HG02973 (cell line): Measurements from ENCODE around the gene TLCD1.
"Not testable (repeated sequence)": the region's sequence is repeated elsewhere in the genome, so short reads cannot be mapped to it uniquely, and the experiment has no call there.

Source experiments
- ATAC-seq: cut with Tn5 transposase; IDR thresholded peaks from one replicate; pipeline ENCODE4 v1.9.1; 2021; ENCODE audit warnings: moderate library complexity; ENCODE audit not compliant: unreplicated experiment

TLCD1 gene

GRCh38 chr17:28729950-28730330, 3.9 kb upstream of the TLCD1 start:
- ATAC-seq, result no peak

GRCh38 chr17:28728364-28729200, 2.5 kb upstream of the TLCD1 start, which contains the start of gene NEK8:
TSS of gene NEK8 (plus strand) at chr17:28728788. CDS start at chr17:28728814, 26 bp downstream.
- peak; percentile 35 for ATAC-seq

- ATAC-seq, result peak; percentile 36
These were observed 826 bp upstream of the TLCD1 start for GRCh38 chr17:28726627-28727491.

GRCh38 chr17:28725660-28726225, 290 bp downstream of the TLCD1 start:
- peak; percentile 2 for ATAC-seq

- ATAC-seq, result no peak
These were observed 820 bp downstream of the TLCD1 start for GRCh38 chr17:28725166-28725659.

GRCh38 chr17:28724500-28725165, 1.4 kb downstream of the TLCD1 start:
- no peak for ATAC-seq

GRCh38 chr17:28723836-28724499, 2.1 kb downstream of the TLCD1 start:
- not testable (repeated sequence) for ATAC-seq

- no peak for ATAC-seq
These were observed 2.7 kb downstream of the TLCD1 start for GRCh38 chr17:28723159-28723835.

- no peak for ATAC-seq
These were observed 3.4 kb downstream of the TLCD1 start for GRCh38 chr17:28722417-28723158.

- not testable (repeated sequence) for ATAC-seq
These were observed 5.1 kb downstream of the TLCD1 start for GRCh38 chr17:28720997-28721329.

- ATAC-seq, result no peak
These were observed 5.6 kb downstream of the TLCD1 start for GRCh38 chr17:28720247-28720996.

- no peak for ATAC-seq
These were observed 7.0 kb downstream of the TLCD1 start for GRCh38 chr17:28719021-28719433.

GRCh38 chr17:28718333-28719020, 7.6 kb downstream of the TLCD1 start:
- ATAC-seq, result no peak

- ATAC-seq, result no peak
These were observed 8.3 kb downstream of the TLCD1 start, which contains the start of gene RAB34 for GRCh38 chr17:28717578-28718332. TSS of gene RAB34 (minus strand) at chr17:28717868. CDS start at chr17:28717266, 602 bp downstream.

- no peak for ATAC-seq
These were observed 9.1 kb downstream of the TLCD1 start for GRCh38 chr17:28716740-28717577.

- ATAC-seq, result no peak
These were observed 10.8 kb downstream of the TLCD1 start for GRCh38 chr17:28715217-28715616.
